ENCODE results near the gene CBX1.
"Not testable (repeated sequence)": the region's sequence is repeated elsewhere in the genome, so short reads cannot be mapped to it uniquely, and the experiment has no call there.

Gene CBX1

DNA sequence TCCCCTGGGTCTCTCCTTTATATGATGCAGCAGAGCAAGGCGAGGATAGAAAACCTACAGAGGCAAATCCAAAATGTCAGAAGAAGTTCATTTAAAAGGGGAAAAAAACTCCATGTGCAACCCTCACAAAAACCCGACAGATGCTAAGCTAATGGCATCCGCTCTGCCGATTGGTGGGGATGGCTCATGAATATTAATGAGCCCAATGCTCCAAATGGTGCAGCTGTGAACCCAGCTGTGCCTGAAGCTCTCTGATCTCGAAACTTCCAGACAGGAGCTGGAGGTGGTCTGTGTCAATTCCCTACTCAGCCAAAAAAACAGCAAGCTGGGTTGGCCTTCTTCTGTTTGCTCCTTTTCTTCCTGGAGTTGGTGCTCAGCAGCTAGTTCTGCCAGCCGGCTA lies 21.8 kb upstream of the CBX1 start:
- no peak for DNase-seq (ENCODE audit: low read depth)

DNA sequence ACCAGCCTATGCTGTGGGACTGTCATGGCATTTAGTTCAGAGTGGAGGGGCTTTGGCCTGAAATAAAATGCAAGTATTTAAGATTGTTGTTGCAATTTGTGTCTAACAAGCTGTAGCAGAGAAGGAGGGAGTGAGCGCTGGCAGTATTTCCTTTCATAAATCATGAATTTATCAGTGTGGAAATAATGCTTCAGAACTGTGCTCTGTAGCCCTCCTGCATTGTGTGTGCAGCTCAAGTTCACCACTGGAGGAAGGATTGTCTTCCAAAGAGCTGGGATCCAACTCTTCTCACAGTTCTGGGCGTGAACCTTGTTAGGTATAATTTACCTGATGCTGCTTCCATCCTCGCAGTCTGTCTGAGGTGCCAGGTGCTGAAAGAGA lies 21.4 kb upstream of the CBX1 start:
- no peak for DNase-seq (ENCODE audit: low read depth)

DNA sequence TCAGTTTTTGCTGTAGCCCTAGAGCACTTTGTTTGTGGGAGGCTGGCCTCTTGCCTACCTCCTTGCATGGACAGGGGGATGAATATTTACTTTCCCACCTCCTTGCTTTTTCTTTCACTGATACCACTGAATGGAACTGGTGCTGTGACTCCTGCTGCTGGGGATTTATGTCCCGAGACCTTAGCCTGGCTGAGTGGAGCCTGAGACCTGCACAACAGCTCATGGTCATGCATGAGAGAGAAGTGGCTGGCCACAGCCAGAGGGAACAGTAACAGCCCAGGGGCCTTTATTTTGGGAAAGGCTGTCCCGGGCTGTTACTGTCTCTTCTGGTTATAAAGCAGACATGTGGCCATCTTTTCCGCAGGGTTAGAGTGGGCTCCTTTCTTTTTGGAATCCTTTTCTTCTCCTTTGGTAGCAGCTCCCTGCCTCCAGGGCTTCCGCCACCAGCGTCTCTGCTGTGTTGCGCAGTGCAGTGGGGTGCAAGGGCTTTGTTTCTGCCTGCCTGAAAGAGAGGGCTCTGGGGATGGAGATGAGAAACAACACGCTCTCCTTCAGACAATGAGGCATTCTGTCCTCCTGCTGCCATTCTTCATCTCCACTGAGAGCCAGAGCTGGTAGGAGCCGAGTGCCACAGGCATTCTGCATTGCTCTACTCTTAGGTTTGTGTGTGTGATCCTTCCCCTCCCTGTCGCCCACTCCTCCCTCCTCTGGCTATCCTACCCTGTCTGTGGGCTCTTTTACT lies 20.8 kb upstream of the CBX1 start:
- DNase-seq (ENCODE audit: low read depth): no peak

DNA sequence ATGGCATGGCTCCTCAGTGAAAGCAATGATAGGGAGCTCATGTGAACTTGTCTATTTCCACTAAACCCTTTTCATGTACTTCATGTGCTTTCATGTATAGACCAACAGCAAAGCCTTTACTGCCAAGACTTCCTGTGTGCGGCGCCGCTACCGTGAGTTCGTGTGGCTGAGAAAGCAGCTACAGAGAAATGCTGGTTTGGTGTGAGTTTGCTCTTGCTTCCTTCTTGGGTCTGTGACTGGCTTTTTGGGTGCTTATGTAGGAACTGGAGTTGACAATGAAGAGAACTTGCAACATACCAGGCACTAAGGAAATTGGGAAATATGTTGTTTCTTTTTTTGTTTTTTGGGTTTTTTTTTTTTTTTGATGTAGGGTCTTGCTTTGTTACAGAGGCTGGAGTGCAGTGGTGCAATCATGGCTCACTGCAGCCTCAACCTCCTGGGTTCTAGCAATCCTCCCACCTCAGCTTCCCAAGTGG lies 12.0 kb upstream of the CBX1 start:
- no peak for DNase-seq (ENCODE audit: low read depth)

DNA sequence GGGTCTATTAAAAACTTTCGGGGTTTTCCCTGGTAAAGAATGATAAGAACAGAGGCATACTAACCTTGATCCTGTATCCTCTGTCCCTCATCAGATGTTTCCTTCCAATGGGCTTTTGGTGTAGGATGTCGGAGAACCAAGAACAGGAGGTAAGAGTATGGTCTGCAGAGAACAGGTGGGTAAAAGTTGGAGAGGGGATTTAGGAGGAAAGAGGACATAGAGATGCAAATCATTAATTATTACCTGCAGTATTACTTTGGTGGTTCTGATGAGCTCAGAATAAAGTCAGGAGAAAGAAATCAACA lies 10.6 kb upstream of the CBX1 start:
- DNase-seq (ENCODE audit: low read depth): no peak

DNA sequence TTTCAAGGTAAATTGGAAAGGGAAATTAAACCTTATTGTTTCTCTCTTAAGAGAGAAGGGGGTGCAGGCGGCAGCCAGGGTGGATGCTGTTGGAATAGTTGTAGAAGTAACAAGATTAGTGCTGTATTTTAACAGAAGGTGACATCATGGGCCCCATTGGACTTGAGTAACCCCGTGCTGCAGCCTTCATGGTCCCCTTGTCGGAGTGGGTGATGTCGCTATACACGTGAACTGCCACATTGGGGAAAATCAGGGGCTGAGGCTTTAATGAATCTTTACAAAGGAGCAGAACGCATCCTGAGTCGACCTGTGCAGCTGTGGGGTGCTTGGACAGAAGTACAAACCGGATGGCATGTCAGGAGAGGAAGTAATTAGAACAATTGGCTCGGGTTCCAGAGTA lies 9.5 kb upstream of the CBX1 start:
- DNase-seq (ENCODE audit: low read depth): no peak

DNA sequence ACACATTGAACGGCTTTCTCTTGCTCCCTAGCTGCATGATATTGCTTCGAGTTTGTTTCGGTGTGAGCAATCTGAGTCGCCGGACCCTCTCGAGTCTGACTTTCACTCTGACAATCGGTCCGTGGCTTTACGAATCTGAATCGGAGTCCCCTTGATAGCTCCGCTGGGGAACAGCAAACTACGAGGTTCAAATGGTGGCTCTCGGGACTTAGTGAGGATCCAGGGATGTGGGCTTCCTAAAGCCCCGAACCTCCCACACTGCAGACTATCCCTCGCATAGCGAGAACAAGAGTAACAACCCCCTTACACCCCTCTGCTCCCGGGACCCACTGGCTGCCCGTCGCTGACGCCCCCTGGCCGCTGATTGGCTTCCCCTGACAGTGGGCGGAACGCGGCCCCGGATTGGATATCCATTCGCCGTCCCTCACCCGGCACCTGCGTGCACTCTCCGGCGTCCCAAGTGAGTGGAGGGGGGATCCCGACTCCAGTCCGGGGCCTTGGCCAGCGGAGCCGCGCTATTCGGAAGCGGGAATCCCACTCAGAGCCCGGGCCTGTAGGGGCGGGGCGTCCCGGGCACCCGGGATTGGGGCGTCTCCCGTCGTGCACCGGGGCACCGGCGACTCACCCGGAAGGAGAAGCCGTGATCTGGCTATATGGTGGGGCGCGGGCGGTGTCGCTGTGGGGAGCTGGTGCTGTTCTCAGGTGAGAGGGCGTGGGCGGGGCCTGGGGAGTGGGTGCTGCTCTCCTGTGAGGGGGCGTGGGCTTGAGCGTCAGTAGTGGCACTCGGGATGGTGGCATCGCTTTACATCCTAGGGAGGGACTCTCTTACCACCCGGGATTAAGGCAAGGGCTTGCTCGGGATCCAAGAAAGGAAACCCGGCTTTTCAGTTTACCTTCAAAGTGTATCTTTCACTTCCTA lies 6.1 kb upstream of the CBX1 start, which contains the start of gene SNX11:
Gene SNX11 (plus strand): TSS at position 630 of the 919 bp plus-strand sequence. CDS start 4,278 bp downstream, outside the sequence.
- DNase-seq (ENCODE audit: low read depth): peak; percentile 97

DNA sequence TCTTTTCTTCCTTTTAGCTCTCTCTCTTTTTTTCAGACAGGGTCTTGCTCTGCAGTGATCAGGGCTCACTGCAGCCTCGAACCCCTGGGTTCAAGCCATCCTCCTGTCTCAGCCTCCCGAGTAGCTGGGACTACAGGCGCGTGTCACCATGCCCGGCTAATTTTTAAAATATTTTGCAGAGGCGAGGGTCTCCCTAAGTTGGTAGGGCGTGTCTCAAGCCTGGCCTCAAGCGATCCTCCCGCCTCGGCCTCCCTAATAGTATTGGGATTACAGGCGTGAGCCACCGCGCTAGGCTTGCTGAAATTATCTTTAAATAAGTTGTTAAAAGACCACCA lies 5.5 kb upstream of the CBX1 start:
- DNase-seq (ENCODE audit: low read depth): no peak

DNA sequence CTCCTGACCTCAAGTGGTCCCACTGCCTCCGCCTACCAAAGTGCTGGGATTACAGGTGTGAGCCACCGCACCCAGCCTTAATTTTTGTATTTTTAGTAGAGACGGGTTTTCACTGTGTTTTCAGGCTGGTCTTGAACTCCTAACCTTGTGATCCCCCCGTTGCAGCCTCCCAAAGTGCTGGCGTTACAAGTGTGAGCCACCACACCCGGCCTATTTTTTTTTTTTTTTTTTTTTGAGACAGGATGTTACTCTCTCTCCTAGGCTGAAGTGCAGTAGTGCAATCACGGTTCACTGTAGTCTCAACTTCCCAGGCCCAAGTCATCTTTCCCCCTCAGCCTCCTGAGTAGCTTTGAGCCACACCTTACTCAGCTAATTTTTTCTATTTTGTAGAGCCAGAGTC lies 3.2 kb upstream of the CBX1 start:
- DNase-seq (ENCODE audit: low read depth): no peak

DNA sequence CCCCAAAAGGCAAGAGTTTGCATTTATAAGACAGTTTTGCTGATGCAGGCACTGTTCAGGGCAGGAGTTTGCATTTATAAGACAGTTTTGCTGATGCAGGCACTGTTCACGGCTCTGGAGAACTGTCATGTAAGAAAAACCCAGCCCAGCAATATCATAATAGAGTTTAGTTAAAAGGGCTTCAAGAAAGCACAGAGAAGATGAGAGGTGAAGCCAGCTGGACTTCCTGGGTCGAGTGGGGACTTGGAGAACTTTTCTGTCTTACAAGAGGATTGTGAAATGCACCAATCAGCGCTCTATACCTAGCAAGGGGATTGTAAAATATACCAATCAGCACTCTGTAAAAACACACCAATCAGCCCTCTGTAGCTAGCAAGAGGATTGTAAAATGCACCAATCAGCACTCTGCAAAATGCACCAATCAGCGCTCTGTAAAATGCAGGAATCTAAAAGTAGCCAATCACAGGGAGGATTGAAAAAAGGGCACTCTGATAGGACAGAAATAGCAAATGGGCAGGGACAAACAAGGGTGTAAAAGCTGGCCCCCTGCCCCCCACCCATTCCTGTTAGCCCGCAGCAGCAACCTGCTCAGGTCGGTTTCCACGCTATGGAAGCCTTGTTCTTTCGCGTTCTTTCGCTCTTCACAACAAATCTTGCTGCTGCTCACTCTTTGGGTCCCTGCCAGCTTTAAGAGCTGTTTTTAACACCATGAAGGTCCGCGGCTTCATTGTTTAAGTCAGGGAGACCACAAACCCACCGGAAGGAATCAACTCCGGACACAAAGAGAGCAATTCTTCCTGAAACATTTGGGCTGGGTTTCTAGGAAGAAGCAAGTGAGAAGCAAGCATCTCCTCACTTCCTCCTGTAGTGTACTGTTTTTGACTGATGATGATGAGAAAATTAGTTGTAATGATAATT lies 1.8 kb upstream of the CBX1 start:
- DNase-seq (ENCODE audit: low read depth): no peak

DNA sequence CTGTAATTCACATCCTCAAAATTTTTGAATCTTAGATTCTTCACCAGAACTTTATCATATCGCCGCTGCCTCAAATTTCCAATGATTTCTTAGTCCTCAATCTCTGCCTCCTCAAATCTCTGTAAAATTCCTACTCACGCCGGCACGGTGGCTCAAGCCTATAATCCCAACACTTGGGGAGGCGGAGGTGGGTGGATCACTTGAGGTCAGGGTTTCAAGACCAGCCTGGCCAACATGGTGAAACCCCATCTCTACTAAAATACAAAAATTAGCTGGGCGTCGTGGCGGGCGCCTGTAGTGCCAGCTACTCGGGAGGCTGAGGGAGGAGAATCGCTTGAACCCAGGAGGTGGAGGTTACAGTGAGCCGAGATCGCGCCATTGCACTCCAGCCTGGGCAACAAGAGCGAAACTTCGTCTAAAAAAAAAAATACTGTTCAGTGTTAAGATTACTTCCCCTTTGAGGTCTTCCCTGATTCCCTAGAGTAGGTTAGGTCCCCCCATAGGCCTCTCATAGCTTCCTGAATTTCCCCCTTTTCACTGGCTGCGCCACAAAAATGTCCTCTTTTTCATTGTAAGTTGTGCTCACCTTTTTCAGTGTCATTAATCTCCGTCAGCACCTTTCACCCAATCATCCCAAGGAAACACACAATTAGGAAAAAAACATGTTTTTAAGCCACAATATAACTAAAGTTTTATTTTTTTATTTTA lies 919 bp upstream of the CBX1 start:
- no peak for DNase-seq (ENCODE audit: low read depth)

DNA sequence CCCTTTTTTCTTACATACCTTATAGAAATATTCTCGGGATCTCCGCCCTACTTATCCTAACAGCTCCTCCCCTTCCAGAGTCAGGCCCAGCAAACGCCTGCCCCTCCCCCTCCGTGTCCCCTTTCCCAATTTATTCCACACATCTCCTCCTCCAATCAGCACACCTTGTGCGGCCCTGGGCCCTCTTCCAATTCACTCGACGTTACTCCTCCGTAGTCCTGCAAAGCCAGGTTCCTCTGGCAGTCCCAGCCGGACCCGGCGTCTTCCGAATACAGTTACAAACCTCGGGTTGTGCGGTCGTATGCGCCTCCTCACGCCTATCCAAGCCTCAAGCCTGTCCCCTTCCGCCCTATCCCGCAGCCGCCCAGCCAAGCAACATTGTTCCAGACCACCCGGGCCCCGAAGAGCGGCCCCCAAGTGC lies 677 bp downstream of the CBX1 start:
- DNase-seq (ENCODE audit: low read depth): no peak

DNA sequence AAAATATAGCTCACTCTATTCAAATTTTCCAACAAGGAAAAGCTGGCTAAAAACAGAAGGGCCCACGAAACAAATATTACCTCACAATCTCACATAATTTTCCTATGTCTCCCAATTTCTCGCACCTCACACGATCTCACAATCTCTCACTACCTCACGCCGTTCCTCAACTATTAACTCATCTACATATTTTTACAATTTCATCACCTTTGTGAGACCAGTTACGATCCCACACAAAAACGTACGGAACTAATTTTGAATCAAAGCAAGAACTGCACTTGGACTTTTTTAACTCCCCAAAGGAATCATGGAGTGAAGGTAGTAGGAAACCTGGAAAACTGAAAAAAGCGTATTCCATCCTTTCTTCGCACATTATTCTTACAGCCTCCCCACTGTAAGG lies 1.1 kb downstream of the CBX1 start:
- no peak for DNase-seq (ENCODE audit: low read depth)

DNA sequence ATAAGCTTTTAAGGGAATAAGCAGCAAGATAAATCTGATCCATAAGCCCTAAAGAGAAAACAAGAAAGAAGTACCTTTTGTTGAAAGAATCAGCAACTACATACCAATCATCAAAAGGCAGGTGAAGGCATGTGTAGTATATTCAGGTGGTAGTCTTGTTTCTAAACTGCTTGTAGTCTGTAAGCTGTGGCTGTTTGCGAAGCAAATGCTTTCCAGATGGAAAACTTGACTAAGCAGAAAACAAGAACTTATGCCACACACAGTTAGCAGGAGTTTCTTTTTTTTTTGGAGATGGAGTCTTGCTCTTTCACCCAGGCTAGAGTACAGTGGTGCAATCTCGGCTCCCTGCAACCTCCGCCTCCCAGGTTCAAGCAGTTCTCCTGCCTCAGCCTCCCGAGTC lies 5.7 kb downstream of the CBX1 start:
- DNase-seq (ENCODE audit: low read depth): no peak

DNA sequence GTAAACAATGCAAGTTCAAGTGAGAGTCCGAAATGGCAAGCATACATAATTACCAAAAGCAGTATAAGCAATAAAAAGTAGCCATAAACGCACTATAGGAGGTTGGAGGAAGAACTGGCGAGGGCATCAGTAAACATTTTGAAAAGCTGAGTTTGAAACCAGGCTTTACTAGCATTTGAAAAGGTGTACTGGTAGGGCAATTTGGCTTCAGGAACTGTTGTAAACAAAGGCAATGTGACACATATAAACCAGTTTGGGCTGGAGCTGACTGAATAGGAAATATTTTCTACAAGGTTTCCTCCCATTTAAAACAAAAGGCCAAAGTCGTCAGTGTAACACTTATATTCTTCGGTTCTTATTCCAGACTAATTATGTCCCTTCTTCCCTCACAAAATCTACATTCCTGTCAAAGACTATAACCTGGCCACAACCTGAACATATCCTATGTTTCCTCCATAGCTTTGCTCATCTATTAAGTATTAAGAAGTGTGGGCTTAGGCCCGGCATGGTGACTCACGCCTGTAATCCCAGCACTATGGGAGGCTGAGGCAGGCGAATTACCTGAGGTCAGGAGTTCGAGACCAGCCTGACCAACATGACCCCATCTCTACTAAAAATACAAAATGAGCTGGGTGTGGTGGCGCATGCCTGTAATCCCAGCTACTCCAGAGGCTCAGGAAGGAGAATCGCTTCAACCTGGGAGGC lies 7.8 kb downstream of the CBX1 start:
- no peak for DNase-seq (ENCODE audit: low read depth)

DNA sequence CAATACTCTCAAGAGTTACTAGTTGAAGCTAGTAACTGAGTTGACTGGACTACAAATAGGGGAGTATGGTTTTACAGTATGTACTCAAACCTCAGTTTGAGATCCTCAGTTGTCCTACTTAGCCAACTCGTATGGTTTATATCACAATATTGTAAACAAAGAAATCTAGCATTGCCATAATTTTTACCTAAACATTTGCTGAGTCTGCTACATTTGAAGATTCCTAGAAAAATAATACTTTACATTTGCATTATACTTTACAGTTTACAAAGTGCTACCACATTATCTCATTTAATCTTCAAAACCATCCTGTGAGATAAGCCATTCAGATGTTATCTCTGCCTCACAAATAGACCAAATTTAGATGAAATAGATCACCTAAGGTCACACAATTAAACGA lies 16.3 kb downstream of the CBX1 start:
- no peak for DNase-seq (ENCODE audit: low read depth)

DNA sequence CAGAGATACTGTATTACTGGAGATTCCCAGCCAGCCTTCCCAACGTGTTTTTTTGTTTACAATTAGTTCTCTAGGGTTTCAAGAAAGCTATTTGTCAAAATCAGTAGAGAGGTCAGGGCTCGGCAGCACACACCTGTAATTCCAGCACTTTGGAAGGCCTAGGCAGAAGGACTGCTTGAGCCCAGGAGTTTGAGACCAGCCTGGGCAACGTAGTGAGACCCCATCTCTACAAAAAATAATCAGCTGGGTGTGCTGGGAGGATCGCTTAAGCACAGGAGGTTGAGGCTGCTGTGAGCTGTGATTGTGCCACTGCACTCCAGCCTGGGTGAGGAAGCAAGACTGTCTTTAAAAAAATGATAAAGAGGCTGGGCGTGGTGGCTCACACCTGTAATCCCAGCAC lies 19.4 kb downstream of the CBX1 start:
- no peak for DNase-seq (ENCODE audit: low read depth)

DNA sequence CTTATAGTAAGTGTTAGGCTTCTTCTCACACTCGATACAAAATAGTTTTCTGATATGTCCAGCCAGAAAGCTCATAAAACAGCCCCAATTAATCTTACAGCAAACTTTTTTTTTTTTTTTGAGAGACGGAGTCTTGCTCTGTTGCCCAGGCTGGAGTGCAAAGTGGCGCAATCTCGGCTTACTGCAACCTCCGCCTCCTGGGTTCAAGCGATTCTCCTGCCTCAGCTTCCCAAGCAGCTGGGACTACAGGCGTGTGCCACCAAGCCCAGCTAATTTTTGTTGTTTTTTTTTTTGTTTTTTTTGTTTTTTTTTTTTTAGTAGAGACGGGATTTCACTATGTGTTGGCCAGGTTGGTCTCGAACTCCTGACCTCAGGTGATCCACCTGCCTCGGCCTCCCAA lies 24.1 kb downstream of the CBX1 start:
- not testable (repeated sequence) for DNase-seq (ENCODE audit: low read depth)

DNA sequence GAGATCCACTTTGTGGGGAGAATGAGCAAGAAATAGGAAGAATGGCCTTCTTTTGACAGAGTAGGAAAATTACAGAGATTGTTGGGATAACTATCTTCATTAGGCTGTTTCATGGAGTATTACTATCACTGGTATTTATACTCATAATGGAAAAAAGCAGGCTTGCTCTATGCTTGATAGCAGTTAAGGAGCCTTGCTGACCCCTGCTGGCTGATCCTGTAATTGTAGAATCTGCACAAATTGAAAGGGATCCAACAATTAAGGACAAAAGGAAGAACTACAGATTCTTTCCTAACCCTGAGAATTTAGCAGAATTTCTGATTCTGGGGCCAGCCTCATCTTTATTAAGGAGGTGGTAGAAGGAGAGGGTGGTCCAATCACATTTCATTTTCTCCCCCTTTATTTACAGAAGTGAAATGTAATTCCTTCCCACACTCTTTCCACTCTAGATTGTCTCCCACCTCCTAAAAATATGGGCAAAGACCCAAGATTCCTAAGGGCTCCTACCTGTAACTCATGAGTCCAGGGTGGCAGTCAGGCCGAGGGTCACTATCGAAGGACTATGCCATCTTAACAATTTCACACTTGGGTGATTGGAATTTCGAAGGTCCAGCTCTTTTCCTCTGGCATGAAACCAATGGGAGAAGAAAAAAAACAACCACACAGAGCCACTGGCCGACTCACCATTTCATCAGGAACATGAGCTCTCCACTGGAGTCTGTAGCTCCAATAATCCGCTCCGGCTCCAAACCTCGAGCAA lies 26.8 kb downstream of the CBX1 start:
- peak; percentile 72 for DNase-seq (ENCODE audit: low read depth)

DNA sequence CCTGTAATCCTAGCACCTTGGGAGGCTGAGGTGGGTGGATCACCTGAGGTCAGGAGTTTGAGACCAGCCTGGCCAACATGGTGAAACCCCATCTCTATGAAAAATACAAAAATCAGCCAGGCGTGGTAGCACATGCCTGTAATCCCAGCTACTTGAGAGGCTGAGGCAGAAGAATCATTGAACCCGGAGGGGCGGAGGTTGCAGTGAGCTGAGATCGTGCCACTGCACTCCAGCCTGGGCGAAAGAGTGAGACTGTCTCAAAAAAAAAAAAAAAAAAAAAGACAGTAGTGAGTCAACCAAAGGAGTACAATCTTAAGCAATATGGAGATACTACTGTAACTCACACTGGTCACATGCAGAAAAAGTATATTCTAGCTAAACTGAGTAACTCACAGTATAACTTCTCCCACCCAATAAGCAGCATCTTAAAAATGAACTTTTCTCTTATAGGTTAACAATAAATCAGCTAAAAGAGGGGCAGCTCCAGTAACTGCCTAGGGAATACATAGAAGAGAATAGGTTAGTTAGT lies 27.6 kb downstream of the CBX1 start:
- not testable (repeated sequence) for DNase-seq (ENCODE audit: low read depth)
